C4-2B (cell line): ENCODE results near the gene STX18.
"Not testable (repeated sequence)": the region's sequence is repeated elsewhere in the genome, so short reads cannot be mapped to it uniquely, and the experiment has no call there.

Source experiments
- H3K27ac ChIP-seq: fragments of 450-650 bp; 2 replicates; pipeline ENCODE4 v1.5.1; 2017
- CTCF ChIP-seq: fragments of 450-650 bp; conservative IDR thresholded peaks from 2 replicates; pipeline ENCODE4 v1.5.1; 2017; ENCODE audit warnings: mild to moderate bottlenecking
- ZFX ChIP-seq: fragments of 450-650 bp; IDR thresholded peaks from 2 replicates; pipeline ENCODE4 v1.6.1; 2017

Gene STX18

GRCh38 chr4:4519297-4519894 is 22.5 kb downstream of the STX18 start:
- TF ChIP-seq ZFX = no peak
- peak; percentile 76 for TF ChIP-seq CTCF
- H3K27ac ChIP-seq = no peak overlapping the region

GRCh38 chr4:4518747-4519146 is 23.1 kb downstream of the STX18 start:
- no peak overlapping the region for H3K27ac ChIP-seq
- TF ChIP-seq CTCF = no peak
- no peak for TF ChIP-seq ZFX

- TF ChIP-seq ZFX (no peak), CTCF (no peak)
- no peak overlapping the region for H3K27ac ChIP-seq
Observed at GRCh38 chr4:4514786-4515185, 27.1 kb downstream of the STX18 start.

GRCh38 chr4:4512282-4512681 is 29.6 kb downstream of the STX18 start:
- no peak for TF ChIP-seq CTCF
- no peak for TF ChIP-seq ZFX

GRCh38 chr4:4510641-4511040 is 31.2 kb downstream of the STX18 start:
- H3K27ac ChIP-seq = not testable (repeated sequence)

More at GRCh38 chr4:4512282-4512681, 29.6 kb downstream of the STX18 start:
- H3K27ac ChIP-seq = no peak overlapping the region

- H3K27ac ChIP-seq = no peak overlapping the region
- no peak for TF ChIP-seq ZFX
- TF ChIP-seq CTCF = no peak
Observed at GRCh38 chr4:4509521-4509920, 32.3 kb downstream of the STX18 start.

- no peak overlapping the region; the same call in 1 of the 2 replicates for H3K27ac ChIP-seq
- TF ChIP-seq ZFX (no peak), CTCF (peak; percentile 82)
Observed at GRCh38 chr4:4507923-4508322, 33.9 kb downstream of the STX18 start.

GRCh38 chr4:4507403-4507802 is 34.4 kb downstream of the STX18 start:
- no peak for TF ChIP-seq CTCF
- no peak for TF ChIP-seq ZFX
- peak overlapping the region; percentile 20; the same call in 1 of the 2 replicates for H3K27ac ChIP-seq
